Kidney glomerular epithelial cell (primary cell): Measurements from ENCODE around the gene NUDC.

Source experiments
- DNase-seq: peaks from one replicate; lab custom pipeline; 2025; lab: John Stamatoyannopoulos, UW

NUDC gene

GRCh38 chr1:26951216-26951615, 29.7 kb downstream of the NUDC start:
- no peak for DNase-seq

DNA sequence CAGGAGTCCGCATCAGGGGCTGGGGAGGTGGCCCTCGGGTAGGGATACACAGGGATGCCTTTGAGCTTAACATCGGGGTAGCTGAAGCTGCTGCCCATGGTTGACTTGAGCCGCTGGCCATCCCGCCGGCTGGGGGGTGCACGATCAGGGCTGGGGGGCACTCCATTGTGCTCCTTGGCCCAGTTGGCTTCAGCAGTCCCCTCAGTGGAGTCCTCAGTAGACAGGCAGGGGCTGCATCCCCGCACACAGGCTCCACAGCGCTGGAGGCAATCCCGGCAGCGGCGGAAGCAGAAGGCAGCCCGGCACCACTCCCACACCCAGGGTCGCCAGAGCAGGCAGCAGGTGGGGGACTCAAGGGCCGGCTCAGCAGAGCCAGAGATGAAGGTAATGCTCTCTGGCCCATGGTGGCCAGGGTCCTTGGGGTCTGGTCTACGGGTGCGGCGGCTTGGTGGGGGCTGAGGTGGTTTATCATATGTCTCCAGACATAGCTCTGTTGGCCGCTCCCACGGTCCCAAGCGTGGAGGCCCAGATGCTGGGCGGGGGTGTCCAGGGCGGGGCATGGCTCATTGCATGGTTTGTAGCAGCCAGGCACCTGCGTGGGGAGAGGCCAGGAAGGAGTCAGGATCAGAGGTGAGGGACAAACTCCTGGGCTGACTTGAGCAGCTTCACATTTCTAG, 30.4 kb downstream of the NUDC start:
- DNase-seq, result no peak

- DNase-seq, result no peak
Observed at GRCh38 chr1:26953374-26953773, 31.8 kb downstream of the NUDC start.

DNA sequence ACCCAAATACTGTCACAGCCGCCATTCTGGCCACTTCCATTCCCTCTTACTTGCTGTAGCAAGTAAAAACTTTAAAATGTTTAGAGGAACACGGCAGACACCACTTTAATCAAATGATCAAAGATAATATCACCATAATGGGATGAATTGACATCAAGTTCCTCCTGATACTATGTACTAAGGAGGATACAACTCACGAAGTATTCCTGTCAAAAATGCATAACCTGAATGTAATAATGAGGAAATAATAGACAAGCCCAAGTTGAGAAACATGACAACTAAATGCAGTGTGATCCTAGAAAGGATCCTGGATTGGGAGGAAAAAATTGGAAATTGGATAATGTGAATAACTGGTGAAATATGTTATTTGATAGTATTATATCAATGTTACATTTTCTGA, 34.8 kb downstream of the NUDC start:
- no peak for DNase-seq

- DNase-seq, result no peak
Observed at GRCh38 chr1:26957306-26957705, 35.8 kb downstream of the NUDC start.

- no peak for DNase-seq
Observed at GRCh38 chr1:26959270-26959669, 37.7 kb downstream of the NUDC start.

DNA sequence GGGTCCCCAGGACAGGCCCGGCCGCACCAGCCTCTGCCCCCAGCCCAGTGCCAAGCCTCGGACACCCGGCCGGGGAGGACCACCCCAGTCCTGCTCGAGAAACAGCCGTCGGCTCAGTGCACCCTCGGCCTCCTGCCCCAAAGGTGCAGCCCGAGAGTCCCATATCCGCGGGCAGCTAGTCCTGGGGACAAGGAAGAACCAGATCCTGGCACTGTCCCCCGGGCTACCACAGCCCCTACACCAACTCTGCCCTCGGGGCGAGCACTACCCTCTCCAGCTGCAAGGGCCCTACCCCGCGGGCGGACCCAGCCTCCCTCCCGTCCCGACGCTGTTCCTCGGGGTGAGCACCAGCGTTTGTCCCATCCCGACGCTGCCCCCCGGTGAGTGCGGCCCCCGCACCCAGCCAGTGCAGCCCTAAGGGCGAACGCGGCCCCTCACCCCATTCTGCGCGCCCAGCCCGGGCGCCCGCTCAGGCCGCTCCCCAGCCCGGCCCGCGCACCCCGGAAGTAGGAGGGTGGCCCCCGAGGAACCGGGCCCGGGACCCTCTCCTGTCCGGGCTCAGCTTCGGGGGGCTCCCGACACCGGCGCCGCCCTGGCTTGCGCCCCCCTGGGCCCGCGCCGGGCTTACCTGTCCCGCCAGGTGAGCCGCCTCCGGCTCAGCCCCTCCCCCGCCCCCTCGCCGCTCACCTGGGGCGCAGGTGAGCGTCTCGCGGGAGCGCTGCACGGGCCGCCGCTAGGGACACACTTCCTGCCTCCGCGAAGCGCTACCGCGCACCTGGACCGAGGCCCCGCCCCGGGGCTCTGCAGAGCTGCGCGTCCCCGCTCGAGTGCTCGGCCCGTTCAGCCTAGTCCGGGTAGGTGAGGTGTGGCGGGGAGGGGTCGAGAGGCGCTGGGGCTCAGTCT, 38.4 kb downstream of the NUDC start, which contains the start of gene KDF1:
KDF1 (minus strand) TSS at position 747 of the 903 bp plus-strand sequence. CDS start 8,088 bp downstream, outside the sequence.
- no peak for DNase-seq

GRCh38 chr1:26960625-26960966, 39.1 kb downstream of the NUDC start:
- DNase-seq, result no peak

DNA sequence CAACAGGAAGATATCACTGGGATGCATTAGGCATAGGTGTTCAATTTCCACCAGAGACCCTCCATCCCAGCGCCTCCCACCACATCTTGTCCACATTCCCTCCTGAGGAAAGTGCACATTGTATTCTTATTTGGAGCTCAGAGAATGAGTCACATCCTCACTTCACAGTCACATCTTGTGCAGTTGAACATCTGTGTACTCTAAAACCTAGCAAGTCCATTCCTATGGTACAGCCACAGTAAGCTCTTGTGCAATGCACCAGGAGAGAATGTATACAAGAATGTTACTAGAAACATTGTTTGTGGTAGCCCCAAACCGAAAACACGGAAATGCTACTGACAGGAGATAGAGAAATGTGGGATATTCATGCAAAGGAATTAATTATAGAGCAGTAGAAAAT, 40.3 kb downstream of the NUDC start:
- no peak for DNase-seq

DNA sequence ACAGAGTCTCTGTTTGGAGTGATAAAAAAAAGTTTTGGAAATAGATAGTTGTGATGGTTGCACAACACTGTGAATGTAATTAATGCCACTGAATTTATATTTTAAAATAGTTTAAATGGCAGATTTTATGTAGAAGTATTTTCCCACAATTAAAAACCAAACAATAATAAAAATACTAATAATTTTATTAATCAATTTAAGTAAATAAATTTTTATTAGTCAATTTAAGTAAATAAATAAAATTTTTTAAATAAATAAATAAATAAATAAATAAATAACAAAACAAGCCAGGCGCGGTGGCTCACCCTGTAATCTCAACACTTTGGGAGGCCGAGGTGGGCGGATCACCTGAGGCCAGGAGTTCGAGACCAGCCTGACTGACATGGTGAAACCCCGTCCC, 43.7 kb downstream of the NUDC start:
- DNase-seq, result no peak

DNA sequence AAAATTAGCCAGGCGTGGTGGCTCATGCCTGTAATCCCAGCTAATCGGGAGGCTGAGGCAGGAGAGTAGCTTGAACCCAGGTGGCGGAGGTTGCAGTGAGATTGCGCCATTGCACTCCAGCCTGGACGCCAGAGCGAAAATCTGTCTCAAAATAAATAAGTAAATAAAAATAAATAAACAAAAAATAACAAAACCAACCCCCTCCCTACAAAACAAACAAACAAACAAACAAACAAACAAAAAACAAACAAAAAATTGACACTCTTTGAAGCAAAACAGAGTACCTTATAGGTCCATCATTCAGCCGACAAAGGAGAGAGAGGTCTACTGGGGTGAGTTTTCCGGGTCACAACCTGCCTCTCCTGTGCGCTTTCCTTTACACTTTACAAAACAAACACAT, 44.1 kb downstream of the NUDC start:
- no peak for DNase-seq

- no peak for DNase-seq
Observed at GRCh38 chr1:26970810-26971209, 49.3 kb downstream of the NUDC start.

- no peak for DNase-seq
Observed at GRCh38 chr1:26971590-26971989, 50.0 kb downstream of the NUDC start.

- no peak for DNase-seq
Observed at GRCh38 chr1:26972390-26972789, 50.8 kb downstream of the NUDC start.

- DNase-seq, result no peak
Observed at GRCh38 chr1:26972821-26973220, 51.3 kb downstream of the NUDC start.

DNA sequence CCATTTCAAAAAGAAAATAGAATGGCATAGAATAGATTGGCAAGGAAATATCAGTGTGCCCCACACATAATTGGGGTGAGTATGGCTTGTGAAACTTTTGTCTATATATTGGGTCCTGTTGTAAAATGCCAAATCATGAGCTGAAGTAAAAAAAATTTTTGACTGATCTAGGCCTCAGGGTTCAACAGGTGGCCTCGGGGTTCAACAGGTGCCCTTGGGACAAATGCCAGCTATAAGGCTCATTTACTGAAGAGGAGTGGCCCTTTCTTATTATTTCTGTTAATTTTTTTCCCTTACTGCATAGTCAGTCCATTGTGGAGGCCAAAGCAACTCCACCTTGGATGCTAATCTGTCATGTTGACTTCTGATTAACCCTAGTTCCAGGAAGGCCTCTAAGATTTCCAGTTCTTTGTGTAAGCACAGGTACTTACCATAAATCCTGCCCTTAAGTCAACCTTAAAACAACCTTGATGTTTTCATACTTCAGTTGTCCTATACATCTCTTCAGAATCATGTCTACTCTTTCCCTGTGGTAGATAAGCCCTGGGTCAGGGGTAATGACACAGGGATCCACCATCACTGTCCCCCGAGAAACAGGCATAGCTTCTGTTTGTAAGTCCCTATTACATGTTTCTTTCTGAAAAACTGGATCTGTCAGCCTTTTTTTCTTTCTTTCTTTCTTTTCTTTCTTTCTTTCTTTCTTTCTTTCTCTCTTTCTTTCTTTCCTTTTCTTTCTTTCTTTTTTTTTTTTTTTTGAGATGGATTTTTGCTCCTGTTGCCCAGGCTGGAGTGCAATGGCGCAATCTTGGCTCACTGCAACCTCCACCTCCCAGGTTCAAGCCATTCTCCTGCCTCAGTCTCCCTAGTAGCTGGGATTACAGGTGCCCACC, 55.3 kb downstream of the NUDC start:
- no peak for DNase-seq

GRCh38 chr1:26978901-26979300, 57.4 kb downstream of the NUDC start:
- DNase-seq, result no peak

- no peak for DNase-seq
Observed at GRCh38 chr1:26981146-26981846, 59.8 kb downstream of the NUDC start.

GRCh38 chr1:26983863-26984262, 62.3 kb downstream of the NUDC start:
- no peak for DNase-seq

DNA sequence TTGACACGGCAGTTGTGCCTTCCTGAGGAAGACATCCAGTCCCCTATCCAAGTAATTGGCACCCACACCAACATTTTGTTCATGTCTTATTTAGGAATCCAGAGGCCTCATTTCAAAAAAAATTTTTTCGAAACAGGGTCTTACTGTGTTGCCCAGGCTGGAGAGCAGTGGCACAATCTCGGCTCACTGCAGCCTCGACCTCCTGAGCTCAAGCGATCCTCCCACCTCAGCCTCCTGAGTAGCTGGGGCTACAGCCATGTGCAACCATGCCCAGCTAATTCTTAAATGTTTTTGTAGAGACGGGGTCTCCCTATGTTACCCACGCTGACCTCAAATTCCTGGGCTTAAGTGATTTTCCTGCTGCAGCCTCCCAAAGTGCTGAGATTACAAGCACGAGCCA, 62.7 kb downstream of the NUDC start:
- DNase-seq, result no peak

DNA sequence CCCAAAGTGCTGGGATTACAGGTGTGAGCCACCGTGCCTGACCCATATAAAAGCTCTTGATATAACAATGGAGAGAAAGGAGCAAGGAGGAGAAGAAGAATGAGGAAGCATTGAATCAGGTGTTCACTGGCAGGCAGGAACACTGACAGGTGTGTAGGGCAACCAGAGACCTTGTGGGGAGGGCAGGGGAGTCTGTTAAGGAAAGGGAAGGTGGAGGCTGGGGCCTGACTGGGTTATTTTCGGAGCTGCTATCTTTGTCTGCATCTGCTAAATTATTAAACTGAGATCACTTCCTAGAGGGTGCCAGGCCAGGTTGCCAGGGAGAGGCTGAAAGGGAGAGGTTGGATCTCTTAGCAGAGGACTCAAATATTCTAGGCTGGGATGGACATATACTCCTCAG, 65.1 kb downstream of the NUDC start:
- DNase-seq, result no peak
